Pericardium fibroblast (primary cell): Measurements from ENCODE around the gene MGRN1. TPM values are rescaled to one million over a fixed set of nuclear protein-coding genes. Genes with fewer than 3 reads are reported as not detected.

ENCODE experiments used
- total RNA-seq: library from RNA; depleted of rRNA; stranded (reverse); fragments of >200 nt; gene quantifications from 2 replicates; pipeline ENCODE4 v1.2.3, GENCODE V29; 2015

MGRN1 gene
- 23.9 and 31.6 TPM in 2 replicates for total RNA-seq

GRCh38 chr16:4624015-4624826 is at the start of gene MGRN1:
MGRN1 (plus strand) TSS chr16:4624826; CDS start chr16:4624961, 135 bp downstream.

GRCh38 chr16:4614571-4615383 is 9.8 kb upstream of the MGRN1 start, which contains the start of gene UBALD1:
UBALD1 (minus strand) TSS chr16:4614888; CDS start chr16:4614797, 91 bp downstream.

GRCh38 chr16:4693296-4693955 is 68.8 kb downstream of the MGRN1 start, which contains the start of gene NUDT16L1:
NUDT16L1 (plus strand) TSS chr16:4693562; CDS start chr16:4693727, 165 bp downstream.

GRCh38 chr16:4734063-4734729 is 109.6 kb downstream of the MGRN1 start, which contains the start of the genes ANKS3 and DNAAF8:
ANKS3 (minus strand) TSS chr16:4734271; CDS start chr16:4730149, 4,122 bp downstream.
DNAAF8 (plus strand) TSS chr16:4734537; CDS start chr16:4736515, 1,978 bp downstream.

Other genes with a start within 250 kb of the MGRN1 start
- gene CORO7, start 208.2 kb upstream of the MGRN1 start, total RNA-seq, result 8.2 and 18.6 TPM in 2 replicates
- 26.0 and 32.7 TPM in 2 replicates for gene DNAJA3, start 199.0 kb upstream of the MGRN1 start, total RNA-seq
- gene NMRAL1, start 150.2 kb upstream of the MGRN1 start, total RNA-seq, result 54.6 and 55.6 TPM in 2 replicates
- 39.6 and 52.2 TPM in 2 replicates for gene HMOX2, start 148.4 kb upstream of the MGRN1 start, total RNA-seq
- gene CDIP1, start 86.1 kb upstream of the MGRN1 start, total RNA-seq, result 16.5 and 18.2 TPM in 2 replicates
- gene C16orf96, start 68.5 kb upstream of the MGRN1 start, total RNA-seq, result 0.09 TPM in 1 of 2 replicates, not detected in the other
- 14.2 and 15.4 TPM in 2 replicates for gene UBALD1, start 9.9 kb upstream of the MGRN1 start, total RNA-seq
- gene NUDT16L1, start 68.7 kb downstream of the MGRN1 start, total RNA-seq, result 22.4 and 24.9 TPM in 2 replicates
- 10.4 and 16.0 TPM in 2 replicates for gene ANKS3, start 109.4 kb downstream of the MGRN1 start, total RNA-seq
- 0.09 and 5.1 TPM in 2 replicates for gene DNAAF8, start 109.7 kb downstream of the MGRN1 start, total RNA-seq
- 6.0 and 9.5 TPM in 2 replicates for gene ZNF500, start 142.3 kb downstream of the MGRN1 start, total RNA-seq
- gene SEPTIN12, start 163.5 kb downstream of the MGRN1 start, total RNA-seq, result not detected in 2 replicates
- gene SMIM22, start 170.5 kb downstream of the MGRN1 start, total RNA-seq, result not detected in 2 replicates
- gene ROGDI, start 177.8 kb downstream of the MGRN1 start, total RNA-seq, result 15.2 and 42.6 TPM in 2 replicates
- gene GLYR1, start 222.5 kb downstream of the MGRN1 start, total RNA-seq, result 23.7 and 31.3 TPM in 2 replicates
- 26.7 and 33.5 TPM in 2 replicates for gene UBN1, start 222.7 kb downstream of the MGRN1 start, total RNA-seq